Nephron progenitor cell (in vitro differentiated cells): ENCODE results near the gene TRAF4.
A peak's percentile ranks its signal among the peaks of the same experiment; 100 is the strongest.

Source experiments
- DNase-seq: peaks from one replicate; pipeline ENCODE4 v3.0.0; 2021
- H3K27ac Mint-ChIP-seq: 2 replicates; pipeline ENCODE4 v1.8.0; 2021; ENCODE audit warnings: mild to moderate bottlenecking, moderate library complexity, mixed read lengths
- H3K27me3 Mint-ChIP-seq: 2 replicates; pipeline ENCODE4 v1.8.0; 2021; ENCODE audit warnings: mild to moderate bottlenecking, low read depth, mixed read lengths; ENCODE audit not compliant: poor library complexity
- H3K36me3 Mint-ChIP-seq: 2 replicates; pipeline ENCODE4 v1.8.0; 2021; ENCODE audit warnings: low read depth, mixed read lengths
- H3K4me1 Mint-ChIP-seq: 2 replicates; pipeline ENCODE4 v1.8.0; 2021; ENCODE audit warnings: mixed read lengths
- H3K4me3 Mint-ChIP-seq: 2 replicates; pipeline ENCODE4 v1.8.0; 2021; ENCODE audit warnings: mild to moderate bottlenecking, moderate library complexity, mixed read lengths
- H3K9me3 Mint-ChIP-seq: 2 replicates; pipeline ENCODE4 v1.8.0; 2021; ENCODE audit warnings: mild to moderate bottlenecking, moderate library complexity, mixed read lengths
- CTCF ChIP-seq: fragments of 200-600 bp; sonication (generic); IDR thresholded peaks from 2 replicates; pipeline ENCODE4 v1.5.0; 2021; ENCODE audit warnings: antibody characterized with exemption

Gene TRAF4

GRCh38 chr17:28744104-28744971, 527 bp downstream of the TRAF4 start:
- DNase-seq: peak; percentile 87
- Mint-ChIP-seq H3K27me3 (no peaks in the 10 kb centered on the region), H3K4me1 (peaks cover 36% of the 10 kb centered on the region), H3K27ac (peak overlapping the region; percentile 98), H3K9me3 (no peaks in the 10 kb centered on the region), H3K36me3 (peaks cover 13% of the 10 kb centered on the region), H3K4me3 (peak overlapping the region; percentile 92)
- TF ChIP-seq CTCF: no peak

- TF ChIP-seq CTCF: no peak
- peak; percentile 67 for DNase-seq
- Mint-ChIP-seq H3K27ac (peak overlapping the region; percentile 98), H3K9me3 (no peaks in the 10 kb centered on the region), H3K36me3 (peaks cover 15% of the 10 kb centered on the region), H3K27me3 (no peaks in the 10 kb centered on the region), H3K4me1 (peaks cover 37% of the 10 kb centered on the region), H3K4me3 (peak overlapping the region; percentile 92)
Measured at GRCh38 chr17:28744972-28745785, 1.4 kb downstream of the TRAF4 start.

GRCh38 chr17:28745786-28746411, 2.1 kb downstream of the TRAF4 start:
- H3K4me3 Mint-ChIP-seq: peak overlapping the region; percentile 92
- no peak for DNase-seq

GRCh38 chr17:28746611-28747050, 2.8 kb downstream of the TRAF4 start:
- Mint-ChIP-seq H3K9me3 (no peaks in the 10 kb centered on the region), H3K36me3 (peaks cover 28% of the 10 kb centered on the region), H3K4me3 (peak overlapping the region; percentile 92), H3K27me3 (no peaks in the 10 kb centered on the region), H3K4me1 (peaks cover 38% of the 10 kb centered on the region), H3K27ac (peak overlapping the region; percentile 78)
- DNase-seq: no peak
- TF ChIP-seq CTCF: no peak

More at GRCh38 chr17:28745786-28746411, 2.1 kb downstream of the TRAF4 start:
- peaks cover 43% of the 10 kb centered on the region for H3K4me1 Mint-ChIP-seq
- peak overlapping the region; percentile 79 for H3K27ac Mint-ChIP-seq
- no peaks in the 10 kb centered on the region for H3K9me3 Mint-ChIP-seq
- TF ChIP-seq CTCF: no peak
- H3K36me3 Mint-ChIP-seq: peaks cover 22% of the 10 kb centered on the region
- no peaks in the 10 kb centered on the region for H3K27me3 Mint-ChIP-seq

GRCh38 chr17:28747051-28747691, 3.4 kb downstream of the TRAF4 start:
- Mint-ChIP-seq H3K4me3 (no peak overlapping the region), H3K27ac (peak overlapping the region; percentile 68), H3K4me1 (peaks cover 33% of the 10 kb centered on the region), H3K27me3 (no peaks in the 10 kb centered on the region), H3K36me3 (peaks cover 34% of the 10 kb centered on the region), H3K9me3 (no peaks in the 10 kb centered on the region)
- no peak for DNase-seq
- TF ChIP-seq CTCF: no peak
